ENCODE results near the gene HIVEP3.
"Not testable (repeated sequence)": the region's sequence is repeated elsewhere in the genome, so short reads cannot be mapped to it uniquely, and the experiment has no call there.

HIVEP3 gene

DNA sequence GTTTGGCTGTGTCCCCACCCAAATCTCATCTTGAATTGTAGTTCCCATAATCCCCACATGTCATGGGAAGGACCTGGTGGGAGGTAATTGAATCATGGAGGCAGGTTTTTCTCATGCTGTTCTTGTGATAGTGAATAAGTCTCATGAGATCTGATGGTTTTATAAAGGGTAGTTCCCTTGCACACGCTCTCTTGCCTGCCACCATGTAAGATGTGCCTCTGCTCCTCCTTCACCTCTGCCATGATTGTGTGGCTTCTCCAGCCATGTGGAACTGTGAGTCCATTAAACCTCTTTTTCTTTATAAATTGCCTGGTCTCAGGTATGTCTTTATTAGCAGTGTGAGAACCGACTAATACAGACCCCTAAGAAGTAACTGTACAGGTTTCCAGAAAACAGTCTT, 2.5 kb upstream of the HIVEP3 start:
- not testable (repeated sequence) for DNase-seq (ENCODE audit: low read depth in 2 of 2)

DNA sequence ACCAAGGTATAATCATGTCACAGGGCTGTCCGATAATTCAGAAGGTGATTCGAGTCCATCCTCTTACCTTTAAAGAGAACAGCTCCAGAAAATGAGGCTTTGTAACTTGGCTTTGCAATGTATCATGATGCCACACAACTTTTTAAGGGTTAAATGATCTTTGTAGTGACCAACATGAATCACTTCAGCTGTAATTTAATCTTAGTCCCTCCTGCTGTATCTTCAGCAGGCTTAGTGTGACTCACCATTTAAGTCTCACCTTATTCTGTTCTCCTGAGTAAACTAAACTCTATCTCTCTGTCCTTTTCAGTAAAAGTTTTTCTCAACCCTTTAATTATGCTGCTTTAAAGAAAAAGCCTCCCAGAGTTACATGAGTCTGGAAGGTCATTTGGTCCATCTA, 1.9 kb upstream of the HIVEP3 start:
- no peak for DNase-seq (ENCODE audit: low read depth in 2 of 2)

DNA sequence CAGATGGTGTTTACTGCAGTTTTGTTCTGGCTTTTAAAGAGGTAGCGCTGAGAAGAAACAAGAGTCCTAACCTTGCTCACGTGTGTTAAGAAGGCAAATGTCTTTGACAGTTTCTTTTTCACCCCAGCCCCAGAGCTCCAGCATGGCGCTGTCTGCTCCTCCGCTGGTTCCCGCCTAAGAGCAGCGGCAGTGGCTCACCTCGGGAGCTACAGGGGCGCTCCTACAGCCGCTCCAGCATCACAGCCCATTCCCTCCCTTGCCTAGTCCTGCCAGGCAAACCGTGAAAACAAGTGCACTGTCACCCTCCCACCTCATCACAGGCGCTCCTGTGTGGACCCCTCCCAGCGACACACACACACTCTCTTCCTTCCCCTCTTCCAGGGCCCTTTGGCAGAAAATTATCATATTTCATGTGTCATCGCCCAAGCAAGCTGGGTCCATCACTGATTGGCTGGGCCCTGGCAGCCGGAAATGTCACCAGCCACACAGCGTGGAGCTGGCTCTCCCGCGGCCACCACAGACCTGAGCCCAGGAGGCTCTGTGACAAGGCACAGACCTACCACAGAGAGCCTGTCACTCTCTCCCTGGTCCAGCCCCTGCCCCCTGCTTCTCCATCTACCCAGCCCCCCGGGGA, 1.2 kb upstream of the HIVEP3 start:
- peak; percentile 54 to 60 for DNase-seq (ENCODE audit: low read depth in 2 of 2)

DNA sequence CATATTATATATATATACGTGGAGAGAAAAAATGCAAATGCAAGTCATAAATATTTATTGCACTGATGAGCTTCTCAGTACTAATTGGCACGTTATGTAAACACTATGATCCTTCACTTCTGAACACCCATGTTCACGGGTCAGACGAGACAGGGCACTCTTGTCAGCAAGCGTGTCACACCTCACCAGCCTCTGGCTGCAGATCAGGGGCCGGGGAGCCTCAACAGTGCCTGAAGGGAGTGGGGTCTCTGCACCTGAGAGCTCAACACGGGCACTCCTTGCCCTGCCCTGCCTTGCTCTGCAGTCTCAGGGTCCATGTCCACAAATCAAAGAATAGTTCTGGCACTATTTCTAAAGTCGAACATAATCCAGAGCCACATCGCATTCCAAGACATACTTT, 409 bp upstream of the HIVEP3 start:
- no peak for DNase-seq (ENCODE audit: low read depth in 2 of 2)

DNA sequence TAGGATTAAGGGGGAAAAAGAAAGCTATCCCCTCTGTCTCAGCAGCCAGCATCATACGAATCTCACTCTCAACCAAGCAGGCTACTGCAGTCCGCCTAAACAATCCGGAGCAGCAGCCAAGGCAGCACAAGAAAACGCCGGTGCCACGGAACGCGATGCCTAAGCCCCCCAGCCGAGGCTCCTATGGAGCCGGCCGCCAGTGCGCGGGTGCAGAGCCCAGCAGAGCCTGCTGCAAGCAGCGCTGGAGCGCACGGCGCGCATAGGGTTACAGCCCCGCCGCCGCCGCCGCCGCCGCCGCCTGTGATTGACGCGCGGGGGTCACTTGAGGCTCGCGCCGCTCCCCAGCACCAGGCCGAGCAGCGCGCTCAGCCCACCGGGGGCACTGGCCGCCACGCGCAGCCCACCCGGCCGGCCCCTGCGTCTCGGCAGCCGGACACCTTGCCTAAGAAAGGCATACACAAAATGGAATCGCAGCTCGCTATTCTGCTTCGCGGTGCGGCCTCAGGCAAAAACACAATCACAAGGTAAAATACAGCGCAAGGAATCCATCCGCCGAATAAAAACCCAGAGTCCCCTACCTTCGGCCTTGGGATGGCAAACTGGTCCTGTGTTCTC, 780 bp downstream of the HIVEP3 start:
- DNase-seq (ENCODE audit: low read depth in 2 of 2): peak in 1 of 2 donors; percentile 28

DNA sequence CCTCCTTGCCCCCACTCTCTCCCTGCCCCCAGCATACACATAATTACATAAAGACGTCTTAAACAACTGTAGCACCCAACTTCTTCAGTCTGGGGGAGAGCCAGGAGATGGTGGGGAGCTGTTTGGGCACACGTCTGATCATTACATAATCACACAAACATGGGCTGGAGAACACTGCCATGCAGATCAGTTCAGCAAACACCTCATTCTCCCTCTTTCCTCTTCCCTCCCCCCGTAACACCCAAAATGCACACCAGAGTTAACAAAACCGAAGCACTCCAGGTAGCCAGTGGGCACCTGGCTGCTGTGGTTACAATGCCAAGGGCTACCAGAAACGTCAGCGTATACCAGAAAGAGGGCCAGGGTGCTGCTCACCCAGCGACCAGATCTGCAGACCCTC, 1.6 kb downstream of the HIVEP3 start:
- no peak for DNase-seq (ENCODE audit: low read depth in 2 of 2)

DNA sequence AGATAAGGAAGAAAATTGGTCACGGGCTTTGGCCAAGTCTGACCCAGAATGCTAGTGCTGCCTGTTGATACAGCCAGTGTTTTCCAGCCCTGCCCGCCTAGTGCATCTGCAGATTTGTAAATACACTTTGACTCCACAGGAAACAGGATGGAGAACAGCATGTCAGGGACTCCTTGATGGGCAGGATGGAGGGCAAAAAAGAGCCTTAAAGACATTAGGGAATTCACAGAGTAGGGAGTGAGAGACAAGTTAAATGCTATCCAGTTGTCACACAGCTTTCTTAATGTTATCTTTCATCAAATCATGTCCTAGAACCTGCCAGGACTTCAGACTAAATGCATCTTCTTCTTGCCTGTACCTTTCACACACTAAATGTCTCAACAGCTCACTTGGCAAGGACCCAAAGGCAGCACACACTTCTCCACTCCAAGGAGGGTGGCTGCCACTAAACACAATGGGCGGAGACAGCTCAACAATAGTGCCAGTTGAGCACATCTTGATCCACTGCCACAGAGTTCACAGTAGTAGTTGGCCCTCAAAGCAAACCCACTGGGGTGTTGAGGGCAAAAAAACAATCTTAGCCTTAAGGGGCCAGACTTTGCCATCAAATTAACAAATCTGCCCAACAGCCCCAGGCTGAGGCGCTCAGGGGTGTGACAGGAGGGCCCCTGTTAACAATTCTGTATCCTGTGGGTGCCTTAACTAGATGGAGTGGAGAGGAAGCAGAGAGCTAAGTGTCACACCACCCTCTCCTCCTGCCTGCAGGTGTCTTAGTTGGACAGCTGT, 2.7 kb downstream of the HIVEP3 start:
- no peak for DNase-seq (ENCODE audit: low read depth in 2 of 2)

DNA sequence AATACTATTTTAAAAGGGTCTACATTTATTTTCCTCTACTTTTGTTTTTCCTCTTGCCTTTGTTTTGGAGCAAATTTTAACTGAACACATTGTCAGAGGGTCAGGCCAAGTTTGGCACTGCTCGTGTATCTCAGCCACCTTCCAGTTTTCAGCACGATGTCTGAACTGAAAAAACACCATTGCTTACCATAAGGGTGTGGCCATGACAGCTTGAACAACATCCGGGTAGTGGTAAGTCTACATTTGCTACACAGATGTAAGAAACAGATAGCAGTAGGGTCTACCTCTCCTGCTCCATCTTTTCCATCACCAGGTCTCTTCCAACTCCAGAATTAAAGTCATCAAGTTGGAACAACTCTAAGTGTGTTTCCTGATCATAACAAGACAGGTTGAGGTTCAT, 4.2 kb downstream of the HIVEP3 start:
- no peak for DNase-seq (ENCODE audit: low read depth in 2 of 2)

DNA sequence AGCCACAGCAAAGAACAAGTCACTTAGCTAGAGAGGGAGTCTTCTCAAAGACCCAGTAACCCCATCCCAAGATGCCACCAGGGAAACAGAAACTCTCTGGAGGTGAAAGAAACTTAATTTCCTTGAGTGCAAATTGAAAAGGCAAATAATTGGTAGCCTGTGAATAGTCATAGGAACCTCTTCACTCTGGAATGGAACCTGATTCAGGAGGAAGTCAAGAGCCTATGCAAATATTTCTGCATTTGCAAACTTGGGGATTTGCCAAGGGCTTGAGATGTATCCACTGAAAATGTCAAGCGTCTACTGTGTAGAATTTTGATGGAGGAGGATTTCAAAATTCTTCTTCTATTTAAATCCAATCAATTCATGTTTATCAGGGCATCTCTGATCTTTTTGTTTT, 5.7 kb downstream of the HIVEP3 start:
- no peak for DNase-seq (ENCODE audit: low read depth in 2 of 2)

DNA sequence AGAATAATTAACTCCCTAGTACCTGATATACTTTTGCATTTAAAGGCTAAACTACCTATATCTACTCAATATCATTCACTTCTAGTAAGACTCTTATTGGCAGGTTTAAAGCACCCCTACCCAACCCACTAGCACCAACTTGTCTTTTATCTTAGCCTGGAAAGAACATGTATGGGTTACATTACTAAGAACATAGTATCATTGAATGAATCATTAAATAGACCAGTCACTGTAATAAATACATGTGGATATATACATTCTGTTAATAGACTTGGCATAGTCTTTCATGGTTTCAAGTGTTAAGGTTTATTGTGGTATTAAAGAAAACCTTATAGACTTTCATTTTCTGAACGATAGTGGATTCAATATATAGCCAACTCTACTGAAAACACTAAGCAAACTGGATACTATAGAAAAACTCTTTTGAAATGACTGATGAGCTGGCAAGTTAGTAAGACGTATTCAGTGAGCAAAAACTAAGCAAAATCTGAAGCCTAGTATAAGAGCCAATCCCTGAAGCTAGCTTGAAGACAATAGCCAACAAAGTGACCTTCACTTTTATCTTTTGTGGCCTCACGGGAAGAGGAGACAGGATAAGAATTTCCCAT, 10.3 kb downstream of the HIVEP3 start:
- no peak for DNase-seq (ENCODE audit: low read depth in 2 of 2)

DNA sequence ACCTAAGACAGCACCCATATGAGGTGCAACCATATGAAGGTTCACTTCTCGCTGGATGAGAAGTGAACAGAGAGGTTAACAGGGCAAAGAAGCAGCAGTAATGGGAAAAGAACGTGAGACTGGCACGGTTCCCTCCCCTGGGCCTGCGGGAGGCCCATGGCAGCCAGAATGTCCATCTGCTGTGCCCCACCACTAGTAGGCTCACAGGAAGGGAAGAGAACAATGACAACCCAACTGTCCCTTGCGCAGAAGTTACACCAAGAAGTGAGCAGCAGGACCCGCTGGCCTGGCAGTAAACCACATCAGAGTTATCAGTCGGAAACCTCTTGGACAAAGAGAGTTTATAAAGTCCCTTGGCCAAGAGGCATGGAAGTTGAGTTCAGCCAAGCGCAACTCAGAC, 11.3 kb downstream of the HIVEP3 start:
- DNase-seq (ENCODE audit: low read depth in 2 of 2): no peak

DNA sequence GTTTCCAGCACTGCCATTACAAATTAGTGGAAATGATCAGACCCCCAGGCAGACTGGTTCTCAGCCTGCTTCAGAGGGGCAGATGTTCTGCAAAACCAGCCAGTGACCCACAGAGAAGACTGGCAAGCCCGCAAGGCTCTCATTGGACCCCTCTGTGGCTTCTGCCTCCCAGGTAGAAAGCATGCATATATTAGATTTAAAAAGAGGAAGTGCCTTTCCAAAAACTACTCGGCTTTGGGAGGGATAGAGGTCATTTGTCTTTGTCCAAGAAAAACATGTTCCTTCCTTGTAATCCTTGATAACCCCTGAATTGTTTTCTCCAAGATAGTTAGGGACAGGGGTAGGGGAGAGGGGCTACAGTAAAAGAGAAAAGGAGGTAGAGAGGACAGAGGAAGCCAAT, 11.8 kb downstream of the HIVEP3 start:
- no peak for DNase-seq (ENCODE audit: low read depth in 2 of 2)

DNA sequence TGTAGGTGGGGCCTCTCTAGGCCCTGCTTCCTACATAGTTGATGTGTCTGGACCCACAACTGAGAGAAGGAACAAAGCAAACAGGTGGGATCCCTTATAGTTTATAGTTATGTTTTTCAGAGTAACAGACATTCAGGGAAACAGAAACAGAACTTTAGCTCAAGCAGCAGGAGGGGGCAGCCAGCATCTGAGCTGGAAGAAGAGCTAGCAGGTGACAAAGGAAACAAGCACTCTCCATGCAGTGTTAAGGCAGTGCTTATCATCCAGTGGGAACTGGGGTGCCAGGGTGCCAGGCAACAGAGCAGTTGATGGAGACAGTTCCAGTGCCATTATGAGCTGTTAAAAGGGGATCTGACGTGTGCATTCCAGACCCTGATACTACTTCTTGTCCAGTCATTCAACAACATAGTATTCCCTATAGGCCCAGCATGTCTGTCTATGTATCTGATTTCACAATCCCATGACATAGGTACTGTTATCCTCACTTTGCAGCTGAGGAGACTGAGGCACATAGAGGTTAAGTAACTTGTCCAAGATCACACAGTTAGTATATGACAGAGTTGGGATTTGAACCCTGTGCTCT, 13.5 kb downstream of the HIVEP3 start:
- no peak for DNase-seq (ENCODE audit: low read depth in 2 of 2)

DNA sequence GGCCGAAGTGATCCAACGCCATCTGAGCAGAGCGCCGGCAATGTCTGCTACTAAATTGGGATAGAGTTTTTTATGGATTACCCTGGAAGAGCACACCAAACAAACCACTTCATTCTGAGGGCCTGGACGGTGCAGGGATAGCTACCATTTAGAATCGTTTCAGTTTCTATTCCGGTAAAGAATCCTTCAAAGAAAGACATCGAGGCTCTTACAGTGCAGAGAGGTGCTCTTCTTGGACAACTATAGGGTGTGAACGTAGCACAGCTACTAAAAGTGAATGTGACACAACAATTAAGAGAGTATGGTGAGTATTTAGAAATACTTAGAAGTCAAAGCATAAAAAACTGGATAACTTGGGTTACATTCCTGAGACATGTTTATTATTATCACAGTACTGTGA, 16.1 kb downstream of the HIVEP3 start:
- no peak for DNase-seq (ENCODE audit: low read depth in 2 of 2)

DNA sequence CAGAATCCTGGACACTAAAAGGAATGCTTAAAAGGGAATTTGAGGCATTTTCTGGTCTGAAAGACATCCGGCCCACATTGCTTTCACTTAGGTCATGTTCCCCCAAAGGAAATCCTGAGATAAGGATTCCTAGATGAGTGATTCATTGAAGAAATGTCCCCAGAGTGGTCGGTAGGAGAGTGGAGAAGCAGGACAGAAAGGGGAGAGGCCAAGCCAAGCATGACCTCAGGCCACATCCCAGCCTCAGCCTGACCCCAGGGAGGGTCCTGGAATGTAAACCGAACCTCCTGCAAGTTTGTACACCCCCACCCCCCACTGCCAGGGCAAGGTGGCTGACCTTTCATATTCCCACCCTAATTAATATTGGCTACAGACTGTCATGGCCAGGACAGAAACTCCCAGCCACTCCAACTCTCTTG, 16.6 kb downstream of the HIVEP3 start:
- no peak for DNase-seq (ENCODE audit: low read depth in 2 of 2)

DNA sequence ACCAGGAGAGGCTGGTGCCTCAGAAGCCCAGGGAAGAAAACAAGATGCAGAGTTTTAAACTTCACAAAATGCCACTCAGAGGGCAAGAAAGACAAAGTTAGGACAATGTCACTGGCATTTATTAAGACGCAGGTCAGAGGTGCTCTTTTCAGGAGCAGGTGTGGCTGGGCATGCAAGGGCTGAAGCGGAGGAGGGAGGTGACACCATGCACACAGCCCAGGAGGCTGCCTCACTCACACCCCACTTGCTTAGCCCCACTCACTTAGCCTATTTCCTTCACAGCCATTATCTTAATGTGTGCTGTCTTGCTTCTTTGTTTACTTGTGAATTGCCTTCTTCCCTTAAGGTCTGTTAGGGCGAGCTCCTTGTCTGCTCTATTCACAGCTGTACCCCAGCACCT, 17.2 kb downstream of the HIVEP3 start:
- DNase-seq (ENCODE audit: low read depth in 2 of 2): no peak

DNA sequence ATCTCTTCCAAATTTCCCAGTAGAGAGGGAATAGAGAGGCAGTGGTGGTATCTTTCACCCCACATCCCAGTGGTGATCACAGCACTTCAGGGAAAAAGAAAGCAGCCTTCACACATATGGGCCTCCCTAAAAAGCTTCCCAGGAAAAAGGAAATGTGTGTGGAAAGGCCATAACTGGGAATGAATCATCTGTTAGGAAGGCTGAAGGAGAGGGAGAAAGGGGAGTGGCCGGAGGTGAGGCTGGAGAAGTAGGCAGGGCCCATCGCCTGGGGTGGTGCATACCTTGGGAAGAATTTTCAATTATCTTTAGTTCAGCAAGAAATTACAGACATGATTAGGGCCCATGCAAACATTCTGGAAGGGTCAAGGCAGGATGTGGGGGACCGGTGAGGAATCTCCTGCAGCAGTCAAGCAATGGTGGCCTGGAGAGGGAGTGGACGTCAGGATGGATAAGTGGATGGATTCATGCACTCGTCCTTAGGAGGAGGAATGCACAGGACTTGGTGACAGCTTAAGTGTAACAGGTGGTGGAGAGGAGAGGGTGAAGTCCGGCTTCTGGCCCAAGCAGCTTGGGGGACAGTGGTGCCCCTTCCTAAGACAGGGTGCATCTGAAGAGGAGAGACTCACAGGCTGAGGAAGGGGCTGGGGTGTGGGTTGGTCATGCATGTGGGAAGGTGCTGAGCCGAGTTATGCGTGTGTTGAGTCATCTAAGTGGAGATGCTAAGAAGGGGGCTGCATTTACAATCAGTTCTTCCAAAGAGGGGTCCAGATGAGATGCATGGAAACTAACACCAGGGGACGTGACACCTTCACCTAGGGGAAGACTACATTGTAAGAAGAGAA, 17.9 kb downstream of the HIVEP3 start:
- DNase-seq (ENCODE audit: low read depth in 2 of 2): no peak

DNA sequence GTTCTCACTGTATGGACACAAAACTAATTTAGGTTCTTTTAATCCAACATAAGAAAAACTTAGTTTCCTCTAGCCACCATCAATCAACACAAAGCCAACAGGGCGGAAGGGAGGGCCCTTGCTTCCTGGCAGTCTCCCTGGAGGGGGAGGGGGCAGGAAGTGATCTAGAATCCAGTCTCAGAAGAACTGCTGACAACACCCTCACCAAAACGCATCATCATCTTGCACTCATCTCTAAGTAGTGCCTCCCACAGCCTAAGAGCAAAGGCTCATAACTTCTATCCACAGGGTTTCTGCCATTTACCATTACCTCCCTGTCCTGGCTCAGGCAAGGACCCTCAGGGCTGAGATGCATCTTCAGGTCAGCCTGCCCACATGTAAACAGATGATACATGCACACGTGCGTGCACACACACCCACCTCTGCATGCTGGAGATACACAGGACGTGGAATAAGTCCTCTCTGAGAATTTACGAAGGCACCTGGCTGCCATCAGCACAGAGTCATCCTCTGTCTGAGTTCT, 20.5 kb downstream of the HIVEP3 start:
- peak; percentile 39 to 53 for DNase-seq (ENCODE audit: low read depth in 2 of 2)

DNA sequence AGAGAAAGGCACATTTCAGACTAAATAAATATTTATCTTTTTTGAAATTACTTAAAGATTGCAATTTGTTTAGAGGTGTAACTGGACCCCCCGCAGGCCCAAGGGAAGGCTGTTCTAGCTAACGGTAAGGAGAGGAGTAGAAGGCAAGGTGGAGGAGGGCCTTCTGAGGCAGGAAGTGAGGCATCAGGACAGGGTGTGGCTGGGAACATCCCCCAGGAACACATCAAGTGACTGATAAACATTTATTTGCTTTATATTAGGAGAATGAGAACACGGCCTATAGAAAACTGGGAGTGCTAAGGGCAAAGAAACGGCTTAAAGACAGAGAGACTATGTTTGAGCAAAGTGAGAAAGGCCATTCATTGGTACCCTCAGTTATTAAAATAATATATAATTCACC, 23.2 kb downstream of the HIVEP3 start:
- no peak for DNase-seq (ENCODE audit: low read depth in 2 of 2)

DNA sequence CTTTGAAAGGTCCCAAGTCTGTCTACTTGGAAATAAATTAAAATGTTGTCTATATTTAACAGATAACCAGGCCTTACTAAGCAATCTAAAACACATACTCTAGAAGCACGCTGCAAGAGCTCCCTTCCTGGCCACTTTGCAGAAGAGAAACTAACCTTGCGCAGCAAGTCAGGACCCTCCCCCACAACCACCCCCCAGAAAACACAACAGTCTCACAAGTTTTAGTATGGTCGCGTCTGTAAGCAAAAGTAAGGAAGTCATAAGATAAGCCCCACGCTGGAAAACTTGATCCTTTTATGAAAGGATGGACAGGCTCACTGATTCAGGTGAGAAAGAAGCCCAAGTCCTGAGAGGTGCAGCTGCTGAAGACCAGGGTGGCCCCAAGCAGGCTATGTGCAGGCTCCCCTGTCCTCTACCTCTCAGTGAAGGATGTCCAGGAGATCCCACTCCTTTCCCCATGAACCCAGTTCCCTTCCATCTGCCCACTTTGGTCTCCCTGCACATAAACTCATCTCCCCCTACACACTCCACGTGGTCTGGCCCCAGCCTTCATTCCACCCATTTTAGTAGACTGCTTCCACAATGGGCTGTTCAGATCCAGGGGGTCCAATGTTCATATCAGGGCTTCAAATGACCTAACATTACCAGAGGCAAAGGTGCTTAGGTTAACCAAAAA, 23.8 kb downstream of the HIVEP3 start:
- no peak for DNase-seq (ENCODE audit: low read depth in 2 of 2)
